ENCODE data around the gene ZNF827. TPM values are rescaled to one million over a fixed set of nuclear protein-coding genes. Genes with fewer than 3 reads are reported as not detected.

The ZNF827 gene
- total and polyA plus RNA-seq, 5 donors, result 4.8 to 18.4 (median 15.5) TPM

GRCh38 chr4:145823743-145824142, 114.9 kb downstream of the ZNF827 start:
- H3K27ac ChIP-seq (ENCODE audit: low read length), result no peak overlapping the region
- no peak for DNase-seq
- H3K27me3 ChIP-seq (ENCODE audit: control insufficient read depth, insufficient read depth), result no peaks in the 10 kb centered on the region
- H3K9me3 ChIP-seq (ENCODE audit: control insufficient read depth, low read length), result no peaks in the 10 kb centered on the region
- intact Hi-C loops (cut with DNase I), result no loop called here
- no peak overlapping the region for H3K4me3 ChIP-seq (ENCODE audit: low read length)
- ATAC-seq, result no peak
- no peaks in the 10 kb centered on the region for H3K4me1 ChIP-seq (ENCODE audit: control insufficient read depth, insufficient read depth, low read length)
- 95% methylated on average over 4 of the region's 4 CpGs for WGBS

- DNase-seq, result no peak
- intact Hi-C loops (cut with DNase I), result no loop called here
- WGBS, result 84% methylated on average over 4 of the region's 4 CpGs
Measured at GRCh38 chr4:145822581-145822980, 116.0 kb downstream of the ZNF827 start.

GRCh38 chr4:145822181-145822580, 116.4 kb downstream of the ZNF827 start:
- H3K9me3 ChIP-seq (ENCODE audit: control insufficient read depth, low read length), result no peaks in the 10 kb centered on the region
- intact Hi-C loops (cut with DNase I), result no loop called here
- no peaks in the 10 kb centered on the region for H3K27me3 ChIP-seq (ENCODE audit: control insufficient read depth, insufficient read depth)
- no peak overlapping the region for H3K27ac ChIP-seq (ENCODE audit: low read length)
- H3K4me1 ChIP-seq (ENCODE audit: control insufficient read depth, insufficient read depth, low read length), result no peaks in the 10 kb centered on the region
- H3K4me3 ChIP-seq (ENCODE audit: low read length), result no peak overlapping the region
- 88% methylated on average over 3 of the region's 3 CpGs for whole genome bisulfite sequencing
- ATAC-seq, result no peak
- DNase-seq, result no peak

More at GRCh38 chr4:145822581-145822980, 116.0 kb downstream of the ZNF827 start:
- H3K27me3 ChIP-seq (ENCODE audit: control insufficient read depth, insufficient read depth), result no peaks in the 10 kb centered on the region
- ATAC-seq, result no peak
- no peaks in the 10 kb centered on the region for H3K9me3 ChIP-seq (ENCODE audit: control insufficient read depth, low read length)
- no peaks in the 10 kb centered on the region for H3K4me1 ChIP-seq (ENCODE audit: control insufficient read depth, insufficient read depth, low read length)
- H3K27ac ChIP-seq (ENCODE audit: low read length), result no peak overlapping the region
- no peak overlapping the region for H3K4me3 ChIP-seq (ENCODE audit: low read length)

GRCh38 chr4:145821766-145822165, 116.9 kb downstream of the ZNF827 start:
- intact Hi-C loops (cut with DNase I), result no loop called here
- no peaks in the 10 kb centered on the region for H3K4me1 ChIP-seq (ENCODE audit: control insufficient read depth, insufficient read depth, low read length)
- ATAC-seq, result no peak

DNA sequence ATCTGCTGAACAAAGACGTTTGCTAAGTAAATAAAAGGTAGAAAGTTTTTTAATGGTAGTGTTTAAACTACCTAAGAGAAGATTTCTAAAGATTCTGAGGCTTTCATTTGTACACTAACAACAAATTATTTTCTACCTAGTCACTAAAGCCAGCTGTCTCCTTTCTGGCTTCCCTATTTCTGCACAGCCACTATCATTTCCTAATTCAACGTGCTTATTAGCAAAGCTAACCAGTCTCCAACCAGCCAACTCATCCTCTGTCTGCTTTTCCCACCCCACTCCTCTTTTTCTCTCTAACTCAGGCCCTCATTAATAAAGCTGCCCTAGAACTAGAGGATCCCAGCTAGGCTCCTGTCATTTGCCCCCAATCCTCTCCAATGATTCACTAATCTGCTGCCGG, 118.2 kb downstream of the ZNF827 start:
- H3K27me3 ChIP-seq (ENCODE audit: control insufficient read depth, insufficient read depth), result no peaks in the 10 kb centered on the region
- intact Hi-C loops (cut with DNase I), result no loop called here
- H3K27ac ChIP-seq (ENCODE audit: low read length), result no peak overlapping the region
- no peaks in the 10 kb centered on the region for H3K4me1 ChIP-seq (ENCODE audit: control insufficient read depth, insufficient read depth, low read length)
- no peak overlapping the region for H3K4me3 ChIP-seq (ENCODE audit: low read length)
- no peak for ATAC-seq
- H3K9me3 ChIP-seq (ENCODE audit: control insufficient read depth, low read length), result no peaks in the 10 kb centered on the region
- 58% methylated on average over 3 of the region's 3 CpGs for WGBS
- DNase-seq, result no peak

More at GRCh38 chr4:145821766-145822165, 116.9 kb downstream of the ZNF827 start:
- 88% methylated on average over 4 of the region's 4 CpGs for WGBS
- H3K9me3 ChIP-seq (ENCODE audit: control insufficient read depth, low read length), result no peaks in the 10 kb centered on the region
- no peak overlapping the region for H3K4me3 ChIP-seq (ENCODE audit: low read length)
- DNase-seq, result no peak
- no peak overlapping the region for H3K27ac ChIP-seq (ENCODE audit: low read length)
- H3K27me3 ChIP-seq (ENCODE audit: control insufficient read depth, insufficient read depth), result no peaks in the 10 kb centered on the region

DNA sequence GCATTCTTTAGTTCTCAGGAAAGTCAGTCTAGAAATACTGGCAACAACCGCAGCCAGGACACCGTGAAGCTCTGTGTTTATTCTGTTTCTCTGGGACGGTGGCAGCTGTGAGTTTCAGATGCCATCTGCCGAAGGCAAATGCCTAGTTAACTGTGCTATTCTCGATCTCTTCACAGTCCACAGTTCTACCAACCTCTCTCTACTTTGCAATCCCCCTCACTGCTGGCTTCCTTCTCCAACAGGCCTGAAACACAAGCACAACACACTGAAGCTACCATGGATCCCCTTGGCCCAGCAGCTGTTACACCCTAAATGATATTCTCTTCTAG, 118.8 kb downstream of the ZNF827 start:
- Histone ChIP-seq H3K27ac (ENCODE audit: low read length) (peak overlapping the region; percentile 51), H3K4me1 (ENCODE audit: control insufficient read depth, insufficient read depth, low read length) (no peaks in the 10 kb centered on the region), H3K27me3 (ENCODE audit: control insufficient read depth, insufficient read depth) (no peaks in the 10 kb centered on the region), H3K4me3 (ENCODE audit: low read length) (no peak overlapping the region), H3K9me3 (ENCODE audit: control insufficient read depth, low read length) (no peaks in the 10 kb centered on the region)
- no peak for DNase-seq
- peak; percentile 36 to 74 for ATAC-seq
- intact Hi-C loops (cut with DNase I), result loop anchor here in 1 of 4 donors (10.0 kb wide), 1 partner anchor 85 kb away; no protein-coding TSS in a partner anchor
- 52% methylated on average over 5 of the region's 5 CpGs for WGBS

DNA sequence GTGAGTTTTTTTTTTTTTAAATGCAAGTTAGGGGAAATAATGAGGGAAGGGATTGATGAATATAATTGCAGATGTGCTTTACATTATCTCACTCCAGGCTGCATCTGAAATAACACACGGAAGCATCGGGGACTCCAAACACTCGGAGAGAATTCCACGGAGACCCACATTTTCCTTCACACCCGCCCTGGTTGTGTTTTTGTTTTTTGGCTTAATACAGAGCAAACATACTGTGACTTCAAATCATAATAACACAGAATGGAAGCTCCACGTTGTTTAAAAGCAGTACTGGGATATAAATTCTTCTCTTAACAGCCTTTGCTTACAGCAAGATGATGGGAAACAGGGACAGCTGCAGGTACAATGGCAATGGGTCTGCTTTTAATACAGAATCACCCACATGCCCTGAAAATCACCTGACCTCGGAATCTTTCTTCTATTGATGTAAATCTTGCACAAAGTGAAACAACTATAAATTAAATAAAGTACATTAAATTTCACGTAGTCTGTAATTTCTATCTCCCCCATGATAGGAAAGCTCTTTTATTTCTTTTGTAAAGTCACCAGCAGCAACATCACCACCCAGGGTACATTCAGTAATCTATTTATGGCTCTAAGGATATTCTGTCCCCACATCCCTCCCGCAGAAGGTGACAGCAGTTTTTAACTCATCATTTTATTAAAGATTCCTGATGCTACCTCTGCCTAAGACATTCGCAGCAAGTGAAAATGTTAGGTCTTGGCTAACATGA, 119.3 kb downstream of the ZNF827 start:
- intact Hi-C loops (cut with DNase I), result loop anchor here in 1 of 4 donors (10.0 kb wide), 1 partner anchor 84 kb away; no protein-coding TSS in a partner anchor
- 57% methylated on average over 10 of the region's 10 CpGs for WGBS
- ATAC-seq, result peak; percentile 26 to 31

GRCh38 chr4:145818011-145818410, 120.6 kb downstream of the ZNF827 start:
- H3K4me3 ChIP-seq (ENCODE audit: low read length), result no peak overlapping the region
- ATAC-seq (no peak), DNase-seq (no peak)
- H3K4me1 ChIP-seq (ENCODE audit: control insufficient read depth, insufficient read depth, low read length), result no peaks in the 10 kb centered on the region
- no peaks in the 10 kb centered on the region for H3K9me3 ChIP-seq (ENCODE audit: control insufficient read depth, low read length)
- H3K27me3 ChIP-seq (ENCODE audit: control insufficient read depth, insufficient read depth), result no peaks in the 10 kb centered on the region
- 75% methylated on average over 2 of the region's 2 CpGs for WGBS
- intact Hi-C loops (cut with DNase I), result loop anchor here in 1 of 4 donors (10.0 kb wide), 1 partner anchor 83 kb away; no protein-coding TSS in a partner anchor
- H3K27ac ChIP-seq (ENCODE audit: low read length), result no peak overlapping the region

More for the DNA sequence above, 119.3 kb downstream of the ZNF827 start:
- Histone ChIP-seq H3K9me3 (ENCODE audit: control insufficient read depth, low read length) (no peaks in the 10 kb centered on the region), H3K4me3 (ENCODE audit: low read length) (no peak overlapping the region), H3K27me3 (ENCODE audit: control insufficient read depth, insufficient read depth) (no peaks in the 10 kb centered on the region), H3K27ac (ENCODE audit: low read length) (peak overlapping the region; percentile 38), H3K4me1 (ENCODE audit: control insufficient read depth, insufficient read depth, low read length) (no peaks in the 10 kb centered on the region)
- DNase-seq, result no peak

DNA sequence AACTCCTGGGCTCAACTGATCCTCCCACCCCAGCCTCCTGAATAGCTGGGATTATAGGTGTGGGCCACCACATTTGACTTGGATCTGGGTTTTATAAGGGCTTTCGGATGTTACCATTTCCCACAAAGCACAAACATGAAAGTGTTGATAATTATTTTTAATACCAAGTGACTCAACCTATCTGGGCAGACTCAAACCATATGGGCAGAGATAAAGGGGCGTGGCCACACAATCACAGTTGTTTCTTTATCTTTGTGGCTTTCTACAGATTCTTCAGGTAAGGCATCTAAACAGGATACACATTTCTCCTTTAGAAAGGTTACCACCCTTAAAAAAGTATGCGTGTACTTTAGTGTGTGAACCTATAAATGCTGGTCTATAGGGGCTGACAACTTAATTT, 122.5 kb downstream of the ZNF827 start:
- ATAC-seq (no peak), DNase-seq (no peak)
- Histone ChIP-seq H3K4me3 (ENCODE audit: low read length) (no peak overlapping the region), H3K9me3 (ENCODE audit: control insufficient read depth, low read length) (no peaks in the 10 kb centered on the region), H3K27ac (ENCODE audit: low read length) (no peak overlapping the region), H3K27me3 (ENCODE audit: control insufficient read depth, insufficient read depth) (no peaks in the 10 kb centered on the region), H3K4me1 (ENCODE audit: control insufficient read depth, insufficient read depth, low read length) (no peaks in the 10 kb centered on the region)
- intact Hi-C loops (cut with DNase I), result loop anchor here in 1 of 4 donors (10.0 kb wide), 1 partner anchor 81 kb away; no protein-coding TSS in a partner anchor
- 98% methylated on average over 3 of the region's 3 CpGs for WGBS

- Histone ChIP-seq H3K27ac (ENCODE audit: low read length) (no peak overlapping the region), H3K9me3 (ENCODE audit: control insufficient read depth, low read length) (no peaks in the 10 kb centered on the region), H3K4me3 (ENCODE audit: low read length) (no peak overlapping the region), H3K27me3 (ENCODE audit: control insufficient read depth, insufficient read depth) (no peaks in the 10 kb centered on the region), H3K4me1 (ENCODE audit: control insufficient read depth, insufficient read depth, low read length) (no peaks in the 10 kb centered on the region)
- ATAC-seq (no peak), DNase-seq (no peak)
- WGBS, result 74% methylated on average over 1 of the region's 1 CpG
- intact Hi-C loops (cut with DNase I), result loop anchor here in 1 of 4 donors (10.0 kb wide), 1 partner anchor 81 kb away; no protein-coding TSS in a partner anchor
Measured at GRCh38 chr4:145815626-145816025, 123.0 kb downstream of the ZNF827 start.

DNA sequence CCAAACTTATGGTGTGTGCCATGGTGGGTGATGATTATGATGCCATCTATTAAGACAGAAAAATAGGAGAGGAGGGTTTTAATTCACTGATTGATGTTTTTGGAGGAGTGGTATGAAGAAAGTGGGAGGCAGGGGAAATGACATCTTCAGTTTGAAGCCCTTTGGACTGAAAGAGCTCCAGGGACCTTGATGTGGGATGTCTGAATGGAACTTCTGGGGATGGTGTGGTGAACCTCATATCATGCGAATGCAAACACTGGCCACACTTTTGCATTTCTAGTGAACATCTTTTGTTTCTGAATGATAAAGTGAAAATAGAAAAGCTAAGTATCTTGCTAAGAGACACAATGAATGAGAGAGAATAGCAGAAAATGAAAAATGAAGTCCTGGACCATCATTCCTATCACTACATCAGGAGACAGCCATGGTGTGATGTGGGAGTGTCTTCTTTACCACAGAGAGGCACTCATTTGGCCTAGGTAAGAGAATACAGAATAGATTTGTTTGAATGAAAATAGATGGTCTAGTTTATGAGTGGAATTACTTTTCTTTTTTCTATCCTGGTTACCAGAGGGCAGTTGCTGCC, 123.5 kb downstream of the ZNF827 start:
- no peaks in the 10 kb centered on the region for H3K9me3 ChIP-seq (ENCODE audit: control insufficient read depth, low read length)
- H3K4me1 ChIP-seq (ENCODE audit: control insufficient read depth, insufficient read depth, low read length), result no peaks in the 10 kb centered on the region
- H3K4me3 ChIP-seq (ENCODE audit: low read length), result no peak overlapping the region
- DNase-seq (no peak), ATAC-seq (no peak)
- no peaks in the 10 kb centered on the region for H3K27me3 ChIP-seq (ENCODE audit: control insufficient read depth, insufficient read depth)
- 97% methylated on average over 1 of the region's 1 CpG for WGBS
- H3K27ac ChIP-seq (ENCODE audit: low read length), result no peak overlapping the region
- intact Hi-C loops (cut with DNase I), result loop anchor here in 1 of 4 donors (10.0 kb wide), 1 partner anchor 80 kb away; no protein-coding TSS in a partner anchor
